HEK293 (cell line): ENCODE data around the gene DCANP1.

Experiments used
- CTCF ChIA-PET: fragments of 350-600 bp; formaldehyde crosslinking; extraction: SDS; loops from one replicate; lab custom pipeline; 2021; ENCODE audit warnings: antibody characterized with exemption; lab: Yijun Ruan, JAX
- POLR2A ChIA-PET: fragments of 300-600 bp; formaldehyde crosslinking; extraction: SDS; loops from one replicate; lab custom pipeline; 2020; ENCODE audit warnings: antibody characterized with exemption, inconsistent platforms; lab: Yijun Ruan, JAX
- H3K27ac ChIP-seq: fragments of 200-500 bp; sonication (Bioruptor generic); 2 replicates; pipeline ENCODE4 v1.5.1; 2014; ENCODE audit warnings: low read depth, low read length, control low read depth, inconsistent platforms; ENCODE audit errors: extremely low read depth
- H3K36me3 ChIP-seq, 2 experiments: fragments of 200-500 bp in 1 of 2; sonication (Bioruptor generic) in 1 of 2; 1 replicate in 1 of 2; 2 replicates in 1 of 2; pipeline ENCODE4 v1.5.1; 2014 to 2017; ENCODE audit warnings: inconsistent platforms in 2 of 2, low read length in 2 of 2; ENCODE audit not compliant: control insufficient read depth in 2 of 2, insufficient read depth in 1 of 2
- H3K4me1 ChIP-seq: fragments of 200-500 bp; sonication (Bioruptor generic); 2 replicates; pipeline ENCODE4 v1.5.1; 2014; ENCODE audit warnings: mild to moderate bottlenecking, low read length, inconsistent platforms; ENCODE audit not compliant: control insufficient read depth, insufficient read depth
- H3K4me3 ChIP-seq: 2 replicates; pipeline ENCODE4 v1.5.1; 2011; ENCODE audit warnings: low read depth, mild to moderate bottlenecking, control low read depth, low read length, moderate library complexity
- H3K9me3 ChIP-seq: fragments of 200-500 bp; sonication (Bioruptor generic); 2 replicates; pipeline ENCODE4 v1.5.1; 2014; ENCODE audit warnings: low read depth, low read length, inconsistent platforms; ENCODE audit not compliant: control insufficient read depth, insufficient read depth
- MYNN ChIP-seq: fragments of 450-650 bp; formaldehyde crosslinking; IDR thresholded peaks from 2 replicates; pipeline ENCODE4 v1.5.1; 2016; ENCODE audit warnings: missing biosample characterization, missing genetic modification characterization, borderline replicate concordance
- RBAK ChIP-seq: fragments of 450-650 bp; formaldehyde crosslinking; IDR thresholded peaks from 2 replicates; pipeline ENCODE4 v1.5.1; 2016; ENCODE audit warnings: missing biosample characterization, missing genetic modification characterization
- TRIM28 ChIP-seq: IDR thresholded peaks from 2 replicates; pipeline ENCODE4 v1.6.1; 2011; ENCODE audit warnings: low read length, control low read depth, borderline replicate concordance
- ZFHX2 ChIP-seq: fragments of 450-650 bp; formaldehyde crosslinking; conservative IDR thresholded peaks from 2 replicates; pipeline ENCODE4 v1.5.1; 2016; ENCODE audit warnings: missing biosample characterization, missing genetic modification characterization
- ZNF132 ChIP-seq: fragments of 450-650 bp; formaldehyde crosslinking; IDR thresholded peaks from 2 replicates; pipeline ENCODE4 v1.5.1; 2017; ENCODE audit warnings: missing biosample characterization, missing genetic modification characterization, borderline replicate concordance
- ZNF148 ChIP-seq: fragments of 450-650 bp; formaldehyde crosslinking; IDR thresholded peaks from 2 replicates; pipeline ENCODE4 v1.5.0; 2017; ENCODE audit warnings: missing biosample characterization, missing genetic modification characterization, borderline replicate concordance
- ZNF157 ChIP-seq: fragments of 450-650 bp; formaldehyde crosslinking; IDR thresholded peaks from 2 replicates; pipeline ENCODE4 v1.5.1; 2016; ENCODE audit warnings: missing biosample characterization, missing genetic modification characterization
- ZNF18 ChIP-seq: fragments of 450-650 bp; formaldehyde crosslinking; IDR thresholded peaks from 2 replicates; pipeline ENCODE4 v1.5.1; 2016; ENCODE audit warnings: missing biosample characterization, missing genetic modification characterization
- ZNF211 ChIP-seq: fragments of 450-650 bp; formaldehyde crosslinking; IDR thresholded peaks from 2 replicates; pipeline ENCODE4 v1.5.1; 2016; ENCODE audit warnings: low read depth, missing biosample characterization, missing genetic modification characterization
- ZNF248 ChIP-seq: fragments of 450-650 bp; formaldehyde crosslinking; IDR thresholded peaks from 2 replicates; pipeline ENCODE4 v1.5.1; 2017; ENCODE audit warnings: missing biosample characterization, missing genetic modification characterization
- ZNF521 ChIP-seq: fragments of 450-650 bp; formaldehyde crosslinking; IDR thresholded peaks from 2 replicates; pipeline ENCODE4 v1.5.1; 2017; ENCODE audit warnings: missing biosample characterization, mild to moderate bottlenecking, missing genetic modification characterization
- ZNF624 ChIP-seq: fragments of 450-650 bp; formaldehyde crosslinking; IDR thresholded peaks from 2 replicates; pipeline ENCODE4 v1.5.1; 2017; ENCODE audit warnings: missing biosample characterization, missing genetic modification characterization
- ZNF670 ChIP-seq: fragments of 450-650 bp; formaldehyde crosslinking; IDR thresholded peaks from 2 replicates; pipeline ENCODE4 v1.5.1; 2016; ENCODE audit warnings: missing biosample characterization, missing genetic modification characterization, low read depth
- ZNF692 ChIP-seq: fragments of 450-650 bp; formaldehyde crosslinking; IDR thresholded peaks from 2 replicates; pipeline ENCODE4 v1.5.1; 2016; ENCODE audit warnings: missing biosample characterization, missing genetic modification characterization
- ZNF747 ChIP-seq: fragments of 450-650 bp; formaldehyde crosslinking; IDR thresholded peaks from 2 replicates; pipeline ENCODE4 v1.5.1; 2016; ENCODE audit warnings: missing biosample characterization, missing genetic modification characterization
- ZNF777 ChIP-seq: fragments of 450-650 bp; formaldehyde crosslinking; IDR thresholded peaks from 2 replicates; pipeline ENCODE4 v1.5.1; 2017; ENCODE audit warnings: missing biosample characterization, missing genetic modification characterization, borderline replicate concordance
- ZSCAN16 ChIP-seq: fragments of 450-650 bp; formaldehyde crosslinking; IDR thresholded peaks from 2 replicates; pipeline ENCODE4 v1.5.1; 2016; ENCODE audit warnings: missing biosample characterization, missing genetic modification characterization
- TF ChIP-seq, protein P1 (sequence below): fragments of 450-650 bp; formaldehyde crosslinking; IDR thresholded peaks from 2 replicates; pipeline ENCODE4 v1.5.1; 2016; ENCODE audit warnings: missing biosample characterization, missing genetic modification characterization
- TF ChIP-seq, protein P2 (sequence below): fragments of 450-650 bp; formaldehyde crosslinking; optimal IDR thresholded peaks from 2 replicates; pipeline ENCODE3; 2016; ENCODE audit warnings: missing biosample characterization, mild to moderate bottlenecking, missing genetic modification characterization
- TF ChIP-seq, protein P3 (sequence below): sonication (generic); formaldehyde crosslinking; IDR thresholded peaks from 2 replicates; pipeline ENCODE4 v1.8.1; 2022; ENCODE audit warnings: mild to moderate bottlenecking, moderate library complexity, missing genetic modification reagents

DCANP1 gene

DNA sequence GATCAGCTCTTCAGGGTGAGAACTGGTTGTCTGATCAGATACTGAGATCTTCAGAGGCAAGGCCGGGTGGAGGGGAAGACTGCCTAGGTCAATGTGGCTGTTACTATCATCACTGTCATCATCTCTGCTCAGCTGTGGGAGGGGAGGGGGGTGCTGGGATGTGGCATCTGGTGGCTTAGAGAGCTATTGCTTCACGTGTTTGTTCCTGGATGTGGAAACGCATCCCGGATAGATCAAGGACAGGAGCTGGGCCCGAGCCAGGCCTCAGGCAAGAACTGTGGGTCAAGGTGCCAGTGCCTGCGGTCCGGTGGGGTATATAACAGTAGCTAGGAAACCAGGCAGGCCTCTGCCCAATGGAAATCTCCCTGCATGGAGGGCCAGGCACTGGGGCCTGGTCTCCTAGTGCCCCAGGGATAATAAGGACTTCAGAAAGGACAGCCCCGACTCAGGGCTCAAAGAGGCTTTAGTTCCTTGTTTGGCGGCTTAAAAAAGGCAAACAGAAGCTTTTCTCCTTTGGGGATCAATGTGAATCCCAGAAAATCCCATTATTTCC is 35.3 kb upstream of the DCANP1 start:
- ChIA-PET POLR2A (no interaction called here), CTCF (interaction anchor here (0.6 to 1.1 kb wide), 4 partner anchors 16 to 117 kb away, joined by 3 to 4 read pairs (median 4); no protein-coding TSS in a partner anchor)
- Histone ChIP-seq H3K9me3 (no peaks in the 10 kb centered on the region), H3K36me3 (no peaks in the 10 kb centered on the region), H3K4me1 (no peaks in the 10 kb centered on the region), H3K4me3 (no peak overlapping the region)
- no peak for TF ChIP-seq RBAK (tag by site-specific recombination)
- 0 out of 2 replicates have a peak, but pooled peaks have one; percentile 8 for TF ChIP-seq ZNF18 (tag by site-specific recombination)
- TF ChIP-seq, all 188 proteins: peak for 1
- H3K27ac ChIP-seq = no peak overlapping the region

DNA sequence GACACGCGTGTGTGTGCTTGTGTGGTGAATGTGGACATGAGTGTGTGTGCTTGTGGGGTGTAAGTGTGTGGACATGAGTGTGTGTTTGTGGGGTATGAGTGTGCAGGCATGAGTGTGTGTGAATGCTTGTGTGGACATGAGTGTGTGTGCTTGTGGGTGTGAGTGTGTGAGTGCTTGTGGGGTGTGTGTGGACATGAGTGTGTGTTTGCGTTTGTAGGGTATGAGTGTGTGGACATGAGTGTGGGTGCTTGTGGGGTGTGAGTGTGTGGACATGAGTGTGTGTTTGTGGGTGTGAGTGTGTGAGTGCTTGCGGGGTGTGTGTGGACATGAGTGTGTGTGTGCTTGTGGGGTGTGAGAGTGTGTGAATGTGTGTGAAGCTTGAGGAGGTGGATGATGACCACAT is 34.8 kb upstream of the DCANP1 start:
- Histone ChIP-seq H3K9me3 (no peaks in the 10 kb centered on the region), H3K27ac (no peak overlapping the region), H3K4me1 (peaks cover 2% of the 10 kb centered on the region; the same call in 1 of the 2 replicates), H3K4me3 (no peak overlapping the region), H3K36me3 (no peaks in the 10 kb centered on the region)
- ChIA-PET CTCF (interaction anchor here (0.6 to 0.8 kb wide), 2 partner anchors 15 to 24 kb away, joined by 4 read pairs; no protein-coding TSS in a partner anchor), POLR2A (no interaction called here)
- 0 out of 2 replicates have a peak, but pooled peaks have one; percentile 17 for TF ChIP-seq ZNF747 (tag by site-specific recombination)
- TF ChIP-seq, protein P1, sequence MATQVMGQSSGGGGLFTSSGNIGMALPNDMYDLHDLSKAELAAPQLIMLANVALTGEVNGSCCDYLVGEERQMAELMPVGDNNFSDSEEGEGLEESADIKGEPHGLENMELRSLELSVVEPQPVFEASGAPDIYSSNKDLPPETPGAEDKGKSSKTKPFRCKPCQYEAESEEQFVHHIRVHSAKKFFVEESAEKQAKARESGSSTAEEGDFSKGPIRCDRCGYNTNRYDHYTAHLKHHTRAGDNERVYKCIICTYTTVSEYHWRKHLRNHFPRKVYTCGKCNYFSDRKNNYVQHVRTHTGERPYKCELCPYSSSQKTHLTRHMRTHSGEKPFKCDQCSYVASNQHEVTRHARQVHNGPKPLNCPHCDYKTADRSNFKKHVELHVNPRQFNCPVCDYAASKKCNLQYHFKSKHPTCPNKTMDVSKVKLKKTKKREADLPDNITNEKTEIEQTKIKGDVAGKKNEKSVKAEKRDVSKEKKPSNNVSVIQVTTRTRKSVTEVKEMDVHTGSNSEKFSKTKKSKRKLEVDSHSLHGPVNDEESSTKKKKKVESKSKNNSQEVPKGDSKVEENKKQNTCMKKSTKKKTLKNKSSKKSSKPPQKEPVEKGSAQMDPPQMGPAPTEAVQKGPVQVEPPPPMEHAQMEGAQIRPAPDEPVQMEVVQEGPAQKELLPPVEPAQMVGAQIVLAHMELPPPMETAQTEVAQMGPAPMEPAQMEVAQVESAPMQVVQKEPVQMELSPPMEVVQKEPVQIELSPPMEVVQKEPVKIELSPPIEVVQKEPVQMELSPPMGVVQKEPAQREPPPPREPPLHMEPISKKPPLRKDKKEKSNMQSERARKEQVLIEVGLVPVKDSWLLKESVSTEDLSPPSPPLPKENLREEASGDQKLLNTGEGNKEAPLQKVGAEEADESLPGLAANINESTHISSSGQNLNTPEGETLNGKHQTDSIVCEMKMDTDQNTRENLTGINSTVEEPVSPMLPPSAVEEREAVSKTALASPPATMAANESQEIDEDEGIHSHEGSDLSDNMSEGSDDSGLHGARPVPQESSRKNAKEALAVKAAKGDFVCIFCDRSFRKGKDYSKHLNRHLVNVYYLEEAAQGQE (tag by site-specific recombination) = no peak
- 0 out of 2 replicates have a peak, but pooled peaks have one; percentile 26 for TF ChIP-seq ZNF148
- no peak for TF ChIP-seq ZNF132 (tag by site-specific recombination)
- TF ChIP-seq ZSCAN16 = no peak
- TF ChIP-seq ZNF777 (tag by site-specific recombination) = peak; percentile 25; the same call in 1 of the 2 replicates
- TF ChIP-seq ZNF157 = 0 out of 2 replicates have a peak, but pooled peaks have one; percentile 13
- TF ChIP-seq, protein P2, sequence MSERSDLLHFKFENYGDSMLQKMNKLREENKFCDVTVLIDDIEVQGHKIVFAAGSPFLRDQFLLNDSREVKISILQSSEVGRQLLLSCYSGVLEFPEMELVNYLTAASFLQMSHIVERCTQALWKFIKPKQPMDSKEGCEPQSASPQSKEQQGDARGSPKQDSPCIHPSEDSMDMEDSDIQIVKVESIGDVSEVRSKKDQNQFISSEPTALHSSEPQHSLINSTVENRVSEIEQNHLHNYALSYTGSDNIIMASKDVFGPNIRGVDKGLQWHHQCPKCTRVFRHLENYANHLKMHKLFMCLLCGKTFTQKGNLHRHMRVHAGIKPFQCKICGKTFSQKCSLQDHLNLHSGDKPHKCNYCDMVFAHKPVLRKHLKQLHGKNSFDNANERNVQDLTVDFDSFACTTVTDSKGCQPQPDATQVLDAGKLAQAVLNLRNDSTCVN (tag by site-specific recombination) = no peak
- 0 out of 2 replicates have a peak, but pooled peaks have one; percentile 49 for TF ChIP-seq ZNF670 (tag by site-specific recombination)
- TF ChIP-seq ZNF624 (tag by site-specific recombination) = no peak
- TF ChIP-seq MYNN (tag by site-specific recombination) = no peak
- TF ChIP-seq ZFHX2 (tag by site-specific recombination) = peak; percentile 71
- TF ChIP-seq, protein P3, sequence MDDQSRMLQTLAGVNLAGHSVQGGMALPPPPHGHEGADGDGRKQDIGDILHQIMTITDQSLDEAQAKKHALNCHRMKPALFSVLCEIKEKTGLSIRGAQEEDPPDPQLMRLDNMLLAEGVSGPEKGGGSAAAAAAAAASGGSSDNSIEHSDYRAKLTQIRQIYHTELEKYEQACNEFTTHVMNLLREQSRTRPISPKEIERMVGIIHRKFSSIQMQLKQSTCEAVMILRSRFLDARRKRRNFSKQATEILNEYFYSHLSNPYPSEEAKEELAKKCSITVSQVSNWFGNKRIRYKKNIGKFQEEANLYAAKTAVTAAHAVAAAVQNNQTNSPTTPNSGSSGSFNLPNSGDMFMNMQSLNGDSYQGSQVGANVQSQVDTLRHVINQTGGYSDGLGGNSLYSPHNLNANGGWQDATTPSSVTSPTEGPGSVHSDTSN (CRISPR knock-in tag) = no peak
- TF ChIP-seq RBAK (tag by site-specific recombination) = no peak
- 0 out of 2 replicates have a peak, but pooled peaks have one; percentile 48 for TF ChIP-seq ZNF521 (tag by site-specific recombination)
- 0 out of 2 replicates have a peak, but pooled peaks have one; percentile 16 for TF ChIP-seq ZNF248 (tag by site-specific recombination)
- no peak for TF ChIP-seq ZNF692 (tag by site-specific recombination)
- TF ChIP-seq ZNF211 = no peak
- no peak for TF ChIP-seq TRIM28
